Upper lobe of left lung (tissue), 4 donors: ENCODE results near the gene RS1.

Source experiments
- CTCF ChIP-seq, 6 experiments: fragments of 450-650 bp in 4 of 6; fragments of 200-600 bp in 2 of 6; sonication (generic) in 2 of 6; IDR thresholded peaks; one replicate each; pipeline ENCODE4 v1.5.1; 2016 to 2019; ENCODE audit warnings: antibody characterized with exemption in 6 of 6
- EP300 ChIP-seq, 4 donors: sonication (generic); formaldehyde crosslinking; IDR thresholded peaks; one replicate each; pipeline ENCODE4 v1.5.1; 2017; ENCODE audit warnings: antibody characterized with exemption in 4 of 4, control low read depth in 2 of 4
- POLR2A ChIP-seq, 4 donors: fragments of 450-650 bp; IDR thresholded peaks; one replicate each; pipeline ENCODE4 v1.5.1; 2016 to 2017; ENCODE audit warnings: antibody characterized with exemption in 4 of 4, mild to moderate bottlenecking in 2 of 4
- POLR2AphosphoS5 ChIP-seq, 2 donors: sonication (generic); formaldehyde crosslinking; IDR thresholded peaks; one replicate each; pipeline ENCODE4 v1.5.1; 2017; ENCODE audit warnings: antibody characterized with exemption in 2 of 2

GRCh38 chrX:18672008-18672407 lies at the start of gene RS1:
- TF ChIP-seq CTCF (IDR thresholded peaks at IDR 0.05) (no peak), POLR2A (IDR thresholded peaks at IDR 0.05) (no peak), POLR2AphosphoS5 (IDR thresholded peaks at IDR 0.05) (no peak), EP300 (IDR thresholded peaks at IDR 0.05) (no peak)
